ENCODE results near the gene DLEC1. TPM values are rescaled to one million over a fixed set of nuclear protein-coding genes. Genes with fewer than 3 reads are reported as not detected.
A peak's percentile ranks its signal among the peaks of the same experiment; 100 is the strongest.

DLEC1 gene
- total and polyA plus RNA-seq, 9 of the 15 experiments (the other 6 are each of a cell fraction or from before 2014, with no cell fraction given), result 0.07 to 0.08 TPM; not detected in 7

DNA sequence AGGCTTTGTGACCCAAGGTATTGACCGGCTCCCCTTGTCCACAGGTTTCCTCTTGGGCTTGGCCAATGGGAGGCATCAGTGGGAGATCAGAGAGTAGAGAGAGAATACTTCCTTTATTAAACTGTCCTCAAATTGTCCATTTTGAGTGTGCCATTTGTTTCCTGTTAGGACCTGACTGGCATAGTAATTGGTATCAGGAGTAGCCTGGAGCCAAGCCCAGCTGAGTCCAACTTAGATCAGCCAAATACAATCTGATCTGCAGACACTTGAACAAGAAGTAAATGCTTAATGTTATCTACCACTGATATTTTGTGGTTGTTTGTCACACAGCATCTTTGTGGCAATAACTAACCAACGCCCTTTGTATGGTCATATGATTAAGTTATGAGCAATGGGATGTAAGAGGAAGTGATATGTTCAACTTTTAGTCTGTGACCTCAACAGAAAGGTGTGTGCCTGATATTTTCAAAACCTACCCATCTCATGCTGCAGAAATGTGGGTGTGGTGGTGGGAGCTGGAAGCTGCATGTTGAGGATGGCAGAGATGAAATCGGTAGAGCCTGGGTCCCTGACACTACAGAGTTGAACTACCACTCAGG lies 112.8 kb downstream of the DLEC1 start (continued):
- TF ChIP-seq, protein P1, sequence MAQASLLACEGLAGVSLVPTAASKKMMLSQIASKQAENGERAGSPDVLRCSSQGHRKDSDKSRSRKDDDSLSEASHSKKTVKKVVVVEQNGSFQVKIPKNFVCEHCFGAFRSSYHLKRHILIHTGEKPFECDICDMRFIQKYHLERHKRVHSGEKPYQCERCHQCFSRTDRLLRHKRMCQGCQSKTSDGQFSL (CRISPR knock-in tag; IDR thresholded peaks at IDR 0.05), result no peak
- TF ChIP-seq, protein P1 (tag; IDR thresholded peaks at IDR 0.05), result no peak
- TF ChIP-seq MAFK (IDR thresholded peaks at IDR 0.05; ENCODE audit: low read length) (no peak), CREB1 (IDR thresholded peaks at IDR 0.05) (no peak), CREB1 (CRISPR knock-in tag; IDR thresholded peaks at IDR 0.05) (peak; percentile 21; the same call in 1 of the 2 replicates), RBM14 (IDR thresholded peaks at IDR 0.05; ENCODE audit: borderline replicate concordance, insufficient read depth, low read depth, low read length) (no peak), POLR2H (tag; IDR thresholded peaks at IDR 0.05; ENCODE audit: low read depth) (no peak), POU5F1 (IDR thresholded peaks at IDR 0.05; ENCODE audit: borderline replicate concordance, low read depth, low read length, partially characterized antibody) (no peak), CBX5 (IDR thresholded peaks at IDR 0.05; ENCODE audit: borderline replicate concordance, low read depth) (no peak), ELF1 (tag; IDR thresholded peaks at IDR 0.05) (peak; percentile 58; the same call in 1 of the 2 replicates), ZBTB2 (IDR thresholded peaks at IDR 0.05) (no peak), PHF20 (IDR thresholded peaks at IDR 0.05; ENCODE audit: partially characterized antibody) (no peak), ZZZ3 (IDR thresholded peaks at IDR 0.05) (no peak), ZNF408 (CRISPR knock-in tag; IDR thresholded peaks at IDR 0.05; ENCODE audit: low read depth) (no peak), ZNF197 (CRISPR knock-in tag; IDR thresholded peaks at IDR 0.05; ENCODE audit: low read depth) (no peak), GABPA (tag; conservative IDR thresholded peaks at IDR 0.05; ENCODE audit: low read depth) (peak; percentile 33; the same call in 1 of the 2 replicates), SIX5 (IDR thresholded peaks at IDR 0.05; ENCODE audit: borderline replicate concordance in 1 of 2, insufficient read depth in 1 of 2, low read depth in 1 of 2, low read length in 2 of 2) (no peak), SP1 (CRISPR knock-in tag; IDR thresholded peaks at IDR 0.05) (no peak), CHD4 (IDR thresholded peaks at IDR 0.05; ENCODE audit: insufficient read depth, insufficient replicate concordance, low read depth, low read length, poor library complexity, severe bottlenecking) (no peak), MTA3 (IDR thresholded peaks at IDR 0.05; ENCODE audit: borderline replicate concordance) (no peak), CREM (IDR thresholded peaks at IDR 0.05; ENCODE audit: low read depth) (0 out of 2 replicates have a peak, but pooled peaks have one; percentile 17)
- TF ChIP-seq, protein P2, sequence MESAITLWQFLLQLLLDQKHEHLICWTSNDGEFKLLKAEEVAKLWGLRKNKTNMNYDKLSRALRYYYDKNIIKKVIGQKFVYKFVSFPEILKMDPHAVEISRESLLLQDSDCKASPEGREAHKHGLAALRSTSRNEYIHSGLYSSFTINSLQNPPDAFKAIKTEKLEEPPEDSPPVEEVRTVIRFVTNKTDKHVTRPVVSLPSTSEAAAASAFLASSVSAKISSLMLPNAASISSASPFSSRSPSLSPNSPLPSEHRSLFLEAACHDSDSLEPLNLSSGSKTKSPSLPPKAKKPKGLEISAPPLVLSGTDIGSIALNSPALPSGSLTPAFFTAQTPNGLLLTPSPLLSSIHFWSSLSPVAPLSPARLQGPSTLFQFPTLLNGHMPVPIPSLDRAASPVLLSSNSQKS (CRISPR knock-in tag; IDR thresholded peaks at IDR 0.05), result no peak
- TF ChIP-seq, protein P3, sequence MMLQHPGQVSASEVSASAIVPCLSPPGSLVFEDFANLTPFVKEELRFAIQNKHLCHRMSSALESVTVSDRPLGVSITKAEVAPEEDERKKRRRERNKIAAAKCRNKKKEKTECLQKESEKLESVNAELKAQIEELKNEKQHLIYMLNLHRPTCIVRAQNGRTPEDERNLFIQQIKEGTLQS (IDR thresholded peaks at IDR 0.05), result peak; percentile 28; the same call in 1 of the 2 replicates
- TF ChIP-seq, protein P3 (CRISPR knock-in tag; conservative IDR thresholded peaks at IDR 0.05), result no peak
